ENCODE measurements around the gene TNFRSF25. TPM values are rescaled to one million over a fixed set of nuclear protein-coding genes. Genes with fewer than 3 reads are reported as not detected.

TNFRSF25 gene
- total RNA-seq, 1 donor from 2014 or later = 27.9 TPM

DNA sequence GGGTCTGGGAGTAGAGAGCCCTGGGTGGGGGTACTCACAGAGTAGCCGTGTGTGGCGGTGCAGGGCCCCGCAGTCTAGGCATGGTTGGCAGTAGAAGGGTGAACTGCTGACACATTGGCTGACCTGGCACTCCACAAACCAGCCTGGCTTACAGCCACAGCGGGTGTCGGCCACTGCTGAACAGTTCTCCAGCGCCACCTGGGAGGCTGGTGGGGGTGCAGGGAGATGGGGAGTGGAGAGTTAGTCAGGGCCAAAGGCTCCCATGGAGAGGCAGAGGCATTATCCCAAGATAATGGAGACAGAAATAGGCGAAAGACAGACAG is 1.5 kb downstream of the TNFRSF25 start:
- Mint-ChIP-seq H3K4me3 (ENCODE audit: unreplicated experiment) (no peak overlapping the region), H3K36me3 (ENCODE audit: unreplicated experiment) (peaks cover 12% of the 10 kb centered on the region)

GRCh38 chr1:6463120-6463412 is 2.9 kb downstream of the TNFRSF25 start:
- TF ChIP-seq, protein P1, sequence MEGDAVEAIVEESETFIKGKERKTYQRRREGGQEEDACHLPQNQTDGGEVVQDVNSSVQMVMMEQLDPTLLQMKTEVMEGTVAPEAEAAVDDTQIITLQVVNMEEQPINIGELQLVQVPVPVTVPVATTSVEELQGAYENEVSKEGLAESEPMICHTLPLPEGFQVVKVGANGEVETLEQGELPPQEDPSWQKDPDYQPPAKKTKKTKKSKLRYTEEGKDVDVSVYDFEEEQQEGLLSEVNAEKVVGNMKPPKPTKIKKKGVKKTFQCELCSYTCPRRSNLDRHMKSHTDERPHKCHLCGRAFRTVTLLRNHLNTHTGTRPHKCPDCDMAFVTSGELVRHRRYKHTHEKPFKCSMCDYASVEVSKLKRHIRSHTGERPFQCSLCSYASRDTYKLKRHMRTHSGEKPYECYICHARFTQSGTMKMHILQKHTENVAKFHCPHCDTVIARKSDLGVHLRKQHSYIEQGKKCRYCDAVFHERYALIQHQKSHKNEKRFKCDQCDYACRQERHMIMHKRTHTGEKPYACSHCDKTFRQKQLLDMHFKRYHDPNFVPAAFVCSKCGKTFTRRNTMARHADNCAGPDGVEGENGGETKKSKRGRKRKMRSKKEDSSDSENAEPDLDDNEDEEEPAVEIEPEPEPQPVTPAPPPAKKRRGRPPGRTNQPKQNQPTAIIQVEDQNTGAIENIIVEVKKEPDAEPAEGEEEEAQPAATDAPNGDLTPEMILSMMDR (IDR thresholded peaks at IDR 0.05) = no peak
- H3K36me3 Mint-ChIP-seq (ENCODE audit: unreplicated experiment) = peaks cover 9% of the 10 kb centered on the region
- no peak overlapping the region for H3K4me3 Mint-ChIP-seq (ENCODE audit: unreplicated experiment)
- no peak for DNase-seq (ENCODE audit: extremely low spot score, unreplicated experiment)
- no peaks in the 10 kb centered on the region for H3K4me1 Mint-ChIP-seq (ENCODE audit: unreplicated experiment)
- H3K9me3 Mint-ChIP-seq (ENCODE audit: unreplicated experiment) = no peaks in the 10 kb centered on the region
- H3K27me3 Mint-ChIP-seq (ENCODE audit: unreplicated experiment) = no peaks in the 10 kb centered on the region
- H3K27ac Mint-ChIP-seq (ENCODE audit: unreplicated experiment) = no peak overlapping the region

More for the DNA sequence above, 1.5 kb downstream of the TNFRSF25 start:
- Mint-ChIP-seq H3K27ac (ENCODE audit: unreplicated experiment) (no peak overlapping the region), H3K9me3 (ENCODE audit: unreplicated experiment) (no peaks in the 10 kb centered on the region), H3K4me1 (ENCODE audit: unreplicated experiment) (no peaks in the 10 kb centered on the region), H3K27me3 (ENCODE audit: unreplicated experiment) (no peaks in the 10 kb centered on the region)
- TF ChIP-seq, protein P1 (IDR thresholded peaks at IDR 0.05) = no peak
- no peak for DNase-seq (ENCODE audit: extremely low spot score, unreplicated experiment)

DNA sequence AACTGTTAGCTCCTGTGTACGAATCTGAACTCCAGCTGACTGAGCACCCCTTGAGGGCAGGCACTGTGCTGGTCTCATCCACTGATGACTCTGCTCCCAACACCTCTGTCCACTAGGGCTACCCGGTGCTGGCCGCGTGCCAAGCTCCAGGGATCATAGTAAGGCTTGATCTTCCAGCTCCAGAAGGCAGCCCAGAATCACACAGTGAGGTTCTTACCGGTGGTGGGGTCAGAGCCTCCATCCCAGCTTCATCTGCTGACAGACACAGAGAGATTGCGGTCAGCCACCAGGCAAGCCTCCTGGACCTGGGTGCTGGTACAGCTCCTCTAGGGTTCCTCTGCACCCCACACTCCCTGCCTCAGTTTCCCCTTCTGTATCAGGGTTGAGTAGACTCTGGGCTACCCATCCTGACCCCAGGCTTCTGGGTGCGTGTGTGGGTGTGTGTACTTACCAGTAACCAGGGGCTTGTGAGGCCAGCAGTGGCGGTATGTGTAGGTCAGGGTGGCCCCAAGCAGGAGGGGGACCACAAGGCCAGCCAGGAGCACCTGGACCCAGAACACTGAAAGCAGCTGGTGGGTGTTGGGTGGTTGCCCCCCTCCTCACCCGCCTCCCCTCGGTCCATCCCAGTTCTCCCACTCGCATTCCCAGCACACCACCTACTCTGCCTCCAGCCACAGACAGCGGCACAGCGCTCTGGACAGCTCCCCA is 3.4 kb downstream of the TNFRSF25 start:
- Mint-ChIP-seq H3K4me3 (ENCODE audit: unreplicated experiment) (no peak overlapping the region), H3K27me3 (ENCODE audit: unreplicated experiment) (no peaks in the 10 kb centered on the region), H3K36me3 (ENCODE audit: unreplicated experiment) (peaks cover 9% of the 10 kb centered on the region), H3K27ac (ENCODE audit: unreplicated experiment) (no peak overlapping the region), H3K4me1 (ENCODE audit: unreplicated experiment) (no peaks in the 10 kb centered on the region), H3K9me3 (ENCODE audit: unreplicated experiment) (no peaks in the 10 kb centered on the region)
- TF ChIP-seq, protein P1 (IDR thresholded peaks at IDR 0.05) = no peak
- DNase-seq (ENCODE audit: extremely low spot score, unreplicated experiment) = no peak

DNA sequence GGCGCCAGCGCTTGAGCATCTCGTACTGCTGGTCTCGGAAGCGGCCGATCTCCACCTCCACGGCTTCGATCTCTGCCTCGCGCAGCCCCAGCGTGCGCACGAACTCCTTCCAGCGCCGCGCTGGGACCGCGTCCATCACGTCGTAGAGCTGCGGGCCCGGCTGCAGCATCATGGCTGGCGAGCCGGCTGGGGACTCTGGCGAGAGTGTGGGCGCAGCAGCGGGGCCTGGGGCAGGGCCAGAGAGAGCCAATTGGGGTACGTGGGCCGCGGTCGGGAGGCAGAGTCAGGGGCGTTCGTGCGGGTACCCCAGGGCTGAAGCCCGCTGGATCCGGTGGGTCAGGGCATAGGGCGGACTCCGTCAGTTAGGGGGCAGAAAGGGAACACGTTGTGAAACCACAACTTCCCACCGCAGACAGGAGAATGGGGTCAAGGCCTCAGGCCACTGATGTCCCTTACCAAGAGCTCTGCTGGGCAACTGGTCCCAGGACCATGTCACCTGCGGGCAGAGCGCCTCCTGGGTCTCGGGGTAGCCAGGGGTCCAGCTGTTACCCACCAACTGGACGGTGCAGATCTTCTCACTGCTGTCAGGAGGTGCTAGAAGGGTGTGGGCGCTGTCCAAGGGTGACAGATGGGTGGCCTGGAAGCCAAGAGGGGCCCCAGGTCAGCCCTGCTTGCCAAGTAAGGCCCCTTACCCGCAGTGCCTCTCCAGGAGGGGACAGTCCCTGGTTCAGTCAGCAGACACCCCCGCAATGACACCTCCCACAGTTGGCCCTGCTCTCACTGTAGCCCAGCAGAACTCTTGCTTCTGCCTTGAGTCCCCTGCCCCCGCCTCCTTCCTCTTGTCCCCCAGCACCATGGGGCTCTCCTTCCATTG is 4.2 kb downstream of the TNFRSF25 start:
- H3K36me3 Mint-ChIP-seq (ENCODE audit: unreplicated experiment) = peaks cover 9% of the 10 kb centered on the region
- H3K9me3 Mint-ChIP-seq (ENCODE audit: unreplicated experiment) = no peaks in the 10 kb centered on the region
- H3K27me3 Mint-ChIP-seq (ENCODE audit: unreplicated experiment) = no peaks in the 10 kb centered on the region
- no peak overlapping the region for H3K4me3 Mint-ChIP-seq (ENCODE audit: unreplicated experiment)
- no peaks in the 10 kb centered on the region for H3K4me1 Mint-ChIP-seq (ENCODE audit: unreplicated experiment)
- TF ChIP-seq, protein P1 (IDR thresholded peaks at IDR 0.05) = no peak
- DNase-seq (ENCODE audit: extremely low spot score, unreplicated experiment) = no peak
- no peak overlapping the region for H3K27ac Mint-ChIP-seq (ENCODE audit: unreplicated experiment)

DNA sequence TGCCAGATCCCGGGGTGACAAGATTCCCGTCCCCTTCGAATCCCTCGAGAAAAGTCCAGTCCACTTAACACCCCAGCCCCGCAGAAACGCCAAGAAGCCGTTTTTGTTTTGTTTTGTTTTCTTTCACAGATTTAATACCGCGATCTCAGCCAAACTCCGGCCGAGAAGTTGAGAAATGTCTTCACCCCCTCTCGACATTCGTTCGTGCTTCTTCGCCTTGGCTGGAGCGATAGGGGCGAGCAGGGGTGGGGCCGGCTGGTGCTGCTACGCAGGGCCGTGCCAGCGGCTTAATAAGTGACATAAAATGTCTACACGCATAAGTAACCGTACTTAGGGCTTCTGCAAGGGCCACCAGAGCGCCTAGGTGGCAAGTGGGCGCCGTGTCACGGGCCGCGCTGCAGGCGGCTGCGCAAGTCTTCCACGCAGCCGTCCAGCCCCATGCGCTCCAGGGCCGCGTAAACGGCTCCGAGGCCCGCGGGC is 4.9 kb downstream of the TNFRSF25 start:
- TF ChIP-seq, protein P1 (IDR thresholded peaks at IDR 0.05) = no peak
- DNase-seq (ENCODE audit: extremely low spot score, unreplicated experiment) = no peak
- Mint-ChIP-seq H3K27me3 (ENCODE audit: unreplicated experiment) (no peaks in the 10 kb centered on the region), H3K9me3 (ENCODE audit: unreplicated experiment) (no peaks in the 10 kb centered on the region), H3K4me3 (ENCODE audit: unreplicated experiment) (no peak overlapping the region), H3K27ac (ENCODE audit: unreplicated experiment) (no peak overlapping the region), H3K4me1 (ENCODE audit: unreplicated experiment) (no peaks in the 10 kb centered on the region), H3K36me3 (ENCODE audit: unreplicated experiment) (peaks cover 9% of the 10 kb centered on the region)
